ENCODE results near the gene TMEM156. TPM values are rescaled to one million over a fixed set of nuclear protein-coding genes. Genes with fewer than 3 reads are reported as not detected.

The TMEM156 gene
- total and polyA plus RNA-seq, 2 of the 4 experiments (the other 2 are of a cell fraction), result 0.53 to 0.54 TPM

DNA sequence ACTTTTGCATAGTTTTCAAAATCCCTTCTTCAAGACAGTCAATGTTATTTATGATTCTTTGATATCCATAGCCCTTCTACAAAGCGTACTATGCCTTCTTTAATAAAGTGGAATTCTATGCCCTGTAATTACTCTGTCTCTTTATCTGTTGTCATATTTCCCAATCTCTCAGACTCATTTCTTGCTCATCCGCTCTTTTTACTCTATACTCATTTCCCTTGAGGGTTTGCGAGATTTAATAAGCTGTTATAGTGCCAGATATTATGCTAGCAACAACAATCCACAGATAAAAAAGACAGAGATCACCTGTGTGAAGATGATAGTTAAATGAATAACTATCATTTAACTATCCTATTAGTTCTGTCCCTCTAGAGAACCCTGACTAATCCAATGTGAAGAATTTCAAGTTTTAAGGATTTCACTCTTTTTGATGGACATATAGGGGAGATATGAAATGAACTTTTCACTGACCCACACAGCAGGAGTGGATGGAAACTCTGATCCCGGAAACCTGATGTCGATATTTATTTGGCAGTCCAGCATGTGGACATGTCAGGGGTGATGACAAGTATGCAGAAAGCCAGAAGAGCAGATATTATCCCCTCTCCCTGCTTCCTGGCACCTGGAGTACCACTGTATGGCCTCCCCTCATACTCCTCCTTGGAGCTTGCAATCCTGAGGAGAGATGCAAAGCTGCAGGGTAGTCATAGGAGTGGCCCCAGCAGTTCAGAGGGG lies 49.7 kb downstream of the TMEM156 start:
- in situ Hi-C loops (cut with MboI; ENCODE audit: low sequenced_read_pairs), result no loop called here
- Histone ChIP-seq H4K8ac (ENCODE audit: low read depth in 2 of 2, low read length in 2 of 2) (peak overlapping the region; percentile 96 to 99), H3K23ac (ENCODE audit: low read depth, low read length) (peak overlapping the region; percentile 23; the same call in 1 of the 2 replicates), H3K4me2 (ENCODE audit: low read depth, low read length) (no peak overlapping the region), H2AK5ac (ENCODE audit: low read depth, low read length) (peak overlapping the region; percentile 91), H4K20me1 (ENCODE audit: insufficient read depth, low read length) (no peaks in the 10 kb centered on the region), H3K9ac (ENCODE audit: low read depth, low read length) (no peak overlapping the region; the same call in 1 of the 2 replicates), H2BK15ac (ENCODE audit: low read depth, low read length) (peak overlapping the region; percentile 77), H3K18ac (ENCODE audit: low read depth, low read length) (peak overlapping the region; percentile 87), H3K56ac (ENCODE audit: extremely low read depth, insufficient read depth, low read length) (peak overlapping the region; percentile 99; the same call in 1 of the 2 replicates), H3K4me3 (ENCODE audit: insufficient read depth, low read depth, low read length) (no peak overlapping the region), H2BK120ac (ENCODE audit: low read depth, low read length) (peak overlapping the region; percentile 95), H3K36me3 (ENCODE audit: control insufficient read depth, insufficient read depth, low read length) (no peaks in the 10 kb centered on the region), H3K4ac (ENCODE audit: low read depth, low read length) (peak overlapping the region; percentile 97), H2AK9ac (replicated peaks; ENCODE audit: low read depth, low read length, poor library complexity) (no peak overlapping the region), H2BK5ac (ENCODE audit: low read depth, low read length, poor library complexity, severe bottlenecking) (peak overlapping the region; percentile 100), H3K79me1 (ENCODE audit: low read depth in 1 of 2, low read length in 2 of 2) (peaks cover 3 to 17% of the 10 kb centered on the region in 2 experiments; a peak in 3 of 4 replicates), H2BK20ac (ENCODE audit: low read depth, low read length) (peak overlapping the region; percentile 98), H3K14ac (replicated peaks; ENCODE audit: low read depth, low read length) (peak overlapping the region; percentile 97), H3K27me3 (ENCODE audit: control insufficient read depth, insufficient read depth, low read length) (no peaks in the 10 kb centered on the region), H3K4me1 (ENCODE audit: control insufficient read depth, insufficient read depth, low read length) (peaks cover 30% of the 10 kb centered on the region), H4K5ac (ENCODE audit: low read depth, low read length) (peak overlapping the region; percentile 86), H3K9me1 (ENCODE audit: insufficient read depth, low read length) (peaks cover 20% of the 10 kb centered on the region; the same call in 1 of the 2 replicates), H4K91ac (ENCODE audit: insufficient read depth, low read depth, low read length) (peak overlapping the region; percentile 99), H2AFZ (replicated peaks; ENCODE audit: low read length, poor library complexity) (no peak overlapping the region), H3K9me3 (ENCODE audit: control insufficient read depth, insufficient read depth, low read length) (no peaks in the 10 kb centered on the region), H3K27ac (ENCODE audit: insufficient read depth, low read length) (peak overlapping the region; percentile 84)
- no CpG with 5 or more reads among the region's 5 CpGs for WGBS, 2 experiments (ENCODE audit: extremely low coverage in 2 of 2, insufficient read length in 1 of 2)
- BruUV-seq (replicated peaks), result no TSS peak
- no peak for DNase-seq
- no peak for ATAC-seq (ENCODE audit: low read depth)
- CTCF ChIA-PET, result no interaction called here
- intact Hi-C loops (cut with micrococcal nuclease), result no loop called here
- 0 out of 2 replicates have a peak, but pooled peaks have one; percentile 3 for TF ChIP-seq CEBPB (IDR thresholded peaks at IDR 0.05; ENCODE audit: low read depth, low read length)
- TF ChIP-seq, protein P1, sequence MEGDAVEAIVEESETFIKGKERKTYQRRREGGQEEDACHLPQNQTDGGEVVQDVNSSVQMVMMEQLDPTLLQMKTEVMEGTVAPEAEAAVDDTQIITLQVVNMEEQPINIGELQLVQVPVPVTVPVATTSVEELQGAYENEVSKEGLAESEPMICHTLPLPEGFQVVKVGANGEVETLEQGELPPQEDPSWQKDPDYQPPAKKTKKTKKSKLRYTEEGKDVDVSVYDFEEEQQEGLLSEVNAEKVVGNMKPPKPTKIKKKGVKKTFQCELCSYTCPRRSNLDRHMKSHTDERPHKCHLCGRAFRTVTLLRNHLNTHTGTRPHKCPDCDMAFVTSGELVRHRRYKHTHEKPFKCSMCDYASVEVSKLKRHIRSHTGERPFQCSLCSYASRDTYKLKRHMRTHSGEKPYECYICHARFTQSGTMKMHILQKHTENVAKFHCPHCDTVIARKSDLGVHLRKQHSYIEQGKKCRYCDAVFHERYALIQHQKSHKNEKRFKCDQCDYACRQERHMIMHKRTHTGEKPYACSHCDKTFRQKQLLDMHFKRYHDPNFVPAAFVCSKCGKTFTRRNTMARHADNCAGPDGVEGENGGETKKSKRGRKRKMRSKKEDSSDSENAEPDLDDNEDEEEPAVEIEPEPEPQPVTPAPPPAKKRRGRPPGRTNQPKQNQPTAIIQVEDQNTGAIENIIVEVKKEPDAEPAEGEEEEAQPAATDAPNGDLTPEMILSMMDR (conservative IDR thresholded peaks at IDR 0.05; ENCODE audit: low read depth, low read length), result no peak
- POLR2A ChIA-PET (ENCODE audit: unreplicated experiment), result no interaction called here
- dilution Hi-C loops (cut with HindIII; ENCODE audit: low sequenced_read_pairs, unreplicated experiment), result no loop called here

All from IMR-90 (cell line).